ENCODE results near the gene CNTN5.
"Not testable (repeated sequence)": the region's sequence is repeated elsewhere in the genome, so short reads cannot be mapped to it uniquely, and the experiment has no call there.

The CNTN5 gene

DNA sequence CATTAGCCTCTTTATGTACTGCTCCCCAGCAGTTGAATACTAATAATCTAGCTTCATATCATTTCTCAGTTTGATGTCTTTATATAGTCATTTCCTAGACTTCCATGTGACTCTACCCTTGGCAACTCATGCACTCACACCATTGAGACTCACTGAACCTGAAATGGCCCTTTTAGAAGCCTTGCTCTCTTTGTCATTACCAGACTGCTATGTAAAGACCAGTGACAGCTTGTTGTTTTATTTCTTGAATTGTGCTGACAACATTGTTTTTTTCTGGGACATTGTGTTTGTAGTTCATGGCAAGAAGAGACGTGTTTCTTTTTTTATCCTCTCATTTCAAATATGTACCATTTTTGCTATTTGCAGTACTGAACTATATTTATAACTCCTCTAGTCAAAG, 256.5 kb downstream of the CNTN5 start:
- Mint-ChIP-seq H3K9me3 (no peaks in the 10 kb centered on the region), H3K36me3 (ENCODE audit: low read depth) (no peaks in the 10 kb centered on the region), H3K4me3 (no peak overlapping the region), H3K27me3 (ENCODE audit: low read depth) (no peaks in the 10 kb centered on the region), H3K27ac (peak overlapping the region in 2 of 3 experiments; percentile 5 to 89), H3K4me1 (peaks cover 6% of the 10 kb centered on the region)
- TF ChIP-seq, protein P1, sequence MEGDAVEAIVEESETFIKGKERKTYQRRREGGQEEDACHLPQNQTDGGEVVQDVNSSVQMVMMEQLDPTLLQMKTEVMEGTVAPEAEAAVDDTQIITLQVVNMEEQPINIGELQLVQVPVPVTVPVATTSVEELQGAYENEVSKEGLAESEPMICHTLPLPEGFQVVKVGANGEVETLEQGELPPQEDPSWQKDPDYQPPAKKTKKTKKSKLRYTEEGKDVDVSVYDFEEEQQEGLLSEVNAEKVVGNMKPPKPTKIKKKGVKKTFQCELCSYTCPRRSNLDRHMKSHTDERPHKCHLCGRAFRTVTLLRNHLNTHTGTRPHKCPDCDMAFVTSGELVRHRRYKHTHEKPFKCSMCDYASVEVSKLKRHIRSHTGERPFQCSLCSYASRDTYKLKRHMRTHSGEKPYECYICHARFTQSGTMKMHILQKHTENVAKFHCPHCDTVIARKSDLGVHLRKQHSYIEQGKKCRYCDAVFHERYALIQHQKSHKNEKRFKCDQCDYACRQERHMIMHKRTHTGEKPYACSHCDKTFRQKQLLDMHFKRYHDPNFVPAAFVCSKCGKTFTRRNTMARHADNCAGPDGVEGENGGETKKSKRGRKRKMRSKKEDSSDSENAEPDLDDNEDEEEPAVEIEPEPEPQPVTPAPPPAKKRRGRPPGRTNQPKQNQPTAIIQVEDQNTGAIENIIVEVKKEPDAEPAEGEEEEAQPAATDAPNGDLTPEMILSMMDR (IDR thresholded peaks at IDR 0.05; ENCODE audit: unreplicated experiment in 3 of 3) = no peak

GRCh38 chr11:99279266-99279665, 258.5 kb downstream of the CNTN5 start:
- H3K4me1 Mint-ChIP-seq = peaks cover 6% of the 10 kb centered on the region
- H3K27me3 Mint-ChIP-seq (ENCODE audit: low read depth) = no peaks in the 10 kb centered on the region
- TF ChIP-seq, protein P1 (IDR thresholded peaks at IDR 0.05; ENCODE audit: unreplicated experiment in 3 of 3) = no peak
- H3K4me3 Mint-ChIP-seq = no peak overlapping the region
- no peak overlapping the region for H3K27ac Mint-ChIP-seq
- H3K9me3 Mint-ChIP-seq = no peaks in the 10 kb centered on the region
- no peaks in the 10 kb centered on the region for H3K36me3 Mint-ChIP-seq (ENCODE audit: low read depth)

DNA sequence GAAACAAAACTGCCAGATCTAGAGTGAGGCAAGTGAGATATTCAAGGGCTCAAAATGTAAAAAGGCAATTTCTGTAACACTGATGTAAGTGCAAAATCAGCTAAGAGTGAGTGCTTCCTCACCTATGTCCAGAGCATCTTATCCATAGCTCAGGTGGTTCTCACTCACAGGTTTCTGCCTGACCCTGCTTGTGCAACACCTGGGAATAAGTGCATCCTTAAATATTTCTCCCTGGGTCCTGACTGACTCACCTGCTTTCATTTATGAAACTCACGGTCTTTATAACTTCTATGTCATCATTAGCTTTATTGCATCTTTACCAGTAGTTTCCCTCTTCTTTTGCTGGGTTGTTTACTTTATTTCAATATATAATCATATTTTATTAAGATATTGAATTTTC, 260.6 kb downstream of the CNTN5 start:
- H3K27me3 Mint-ChIP-seq (ENCODE audit: low read depth) = no peaks in the 10 kb centered on the region
- H3K4me3 Mint-ChIP-seq = no peak overlapping the region

DNA sequence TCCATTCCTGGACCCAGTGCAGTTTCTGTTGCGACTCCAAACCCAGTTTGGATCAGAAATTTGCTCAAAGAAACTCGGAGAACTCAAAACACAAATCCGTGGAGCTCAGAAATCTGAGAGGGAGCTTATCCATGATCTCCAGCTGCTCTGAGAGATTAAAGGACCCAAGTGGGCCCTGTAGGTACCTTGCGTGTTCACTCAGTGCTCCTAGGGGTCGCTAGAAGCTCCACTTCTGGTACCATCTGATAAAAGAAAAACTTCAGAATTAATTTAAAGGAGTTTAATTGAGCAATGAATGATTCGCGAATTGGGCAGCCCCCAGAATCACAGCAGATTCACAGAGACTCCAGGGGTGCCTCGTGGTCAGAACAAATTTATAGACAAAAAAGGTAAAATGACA, 277.2 kb downstream of the CNTN5 start:
- not testable (repeated sequence) for H3K4me3 Mint-ChIP-seq; H3K4me1 Mint-ChIP-seq; H3K27me3 Mint-ChIP-seq (ENCODE audit: low read depth); H3K27ac Mint-ChIP-seq; H3K36me3 Mint-ChIP-seq (ENCODE audit: low read depth)
- H3K9me3 Mint-ChIP-seq = peaks cover 17% of the 10 kb centered on the region

More for the DNA sequence above, 260.6 kb downstream of the CNTN5 start:
- Mint-ChIP-seq H3K4me1 (peaks cover 6% of the 10 kb centered on the region), H3K27ac (no peak overlapping the region), H3K9me3 (no peaks in the 10 kb centered on the region), H3K36me3 (ENCODE audit: low read depth) (no peaks in the 10 kb centered on the region)
- TF ChIP-seq, protein P1 (IDR thresholded peaks at IDR 0.05; ENCODE audit: unreplicated experiment in 3 of 3) = no peak

DNA sequence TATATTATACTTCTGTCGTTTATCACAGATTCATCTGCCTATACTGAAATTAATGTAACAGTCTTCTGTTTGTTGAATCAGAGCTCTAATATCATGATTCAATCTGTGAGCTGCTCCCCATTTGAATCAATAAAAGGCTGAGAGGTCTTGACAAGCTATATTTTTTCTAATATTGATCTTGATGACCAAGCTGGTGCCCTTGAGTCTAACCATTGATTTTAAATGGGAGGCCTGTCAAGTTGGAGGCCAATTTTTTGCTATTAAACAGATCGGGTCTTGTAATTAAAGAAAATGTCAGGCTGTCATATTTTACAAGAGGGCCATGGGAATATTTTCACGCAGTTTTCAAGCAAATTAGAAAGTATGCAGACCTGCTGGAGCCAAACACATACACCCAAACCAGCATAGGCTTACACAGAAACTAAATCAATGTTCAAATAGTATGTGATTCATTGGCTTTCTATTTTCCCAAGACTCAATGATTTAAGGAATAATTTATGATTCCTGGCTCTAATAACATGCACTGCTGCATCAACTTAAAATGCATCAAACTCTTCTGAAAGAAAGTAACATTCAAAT, 286.9 kb downstream of the CNTN5 start:
- H3K27me3 Mint-ChIP-seq (ENCODE audit: low read depth) = no peaks in the 10 kb centered on the region

DNA sequence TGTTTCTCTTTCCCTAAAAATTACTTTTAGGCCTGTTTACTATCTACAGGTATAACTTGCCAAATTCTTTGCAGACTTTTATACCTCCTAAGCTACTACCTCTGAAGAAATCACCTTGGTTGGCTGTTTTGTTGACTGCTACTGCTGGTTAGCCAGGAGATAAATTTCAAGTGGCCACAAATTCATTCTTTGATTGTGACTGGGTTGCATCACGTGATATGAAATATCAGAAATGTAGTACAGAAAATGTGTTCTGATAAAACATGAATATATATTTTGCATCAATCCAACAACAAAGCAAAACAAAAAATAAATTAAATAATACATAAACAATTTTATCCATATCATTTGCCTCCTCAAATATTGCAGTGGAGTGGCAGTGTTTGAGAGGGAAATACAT, 291.1 kb downstream of the CNTN5 start:
- H3K9me3 Mint-ChIP-seq = no peaks in the 10 kb centered on the region
- H3K27me3 Mint-ChIP-seq (ENCODE audit: low read depth) = no peaks in the 10 kb centered on the region
- TF ChIP-seq, protein P1 (IDR thresholded peaks at IDR 0.05; ENCODE audit: unreplicated experiment in 3 of 3) = no peak
- H3K4me3 Mint-ChIP-seq = no peak overlapping the region
- H3K27ac Mint-ChIP-seq = no peak overlapping the region
- H3K36me3 Mint-ChIP-seq (ENCODE audit: low read depth) = no peaks in the 10 kb centered on the region
- peaks cover 10% of the 10 kb centered on the region for H3K4me1 Mint-ChIP-seq

More for the DNA sequence above, 286.9 kb downstream of the CNTN5 start:
- Mint-ChIP-seq H3K36me3 (ENCODE audit: low read depth) (no peaks in the 10 kb centered on the region), H3K4me1 (no peaks in the 10 kb centered on the region), H3K9me3 (no peaks in the 10 kb centered on the region), H3K4me3 (no peak overlapping the region), H3K27ac (no peak overlapping the region)
- TF ChIP-seq, protein P1 (IDR thresholded peaks at IDR 0.05; ENCODE audit: unreplicated experiment in 3 of 3) = no peak
